Vagina (tissue), 2 donors: Measurements from ENCODE around the gene TOR3A. TPM values are rescaled to one million over a fixed set of nuclear protein-coding genes. Genes with fewer than 3 reads are reported as not detected.

ENCODE experiments used
- DNase-seq, 2 donors: peaks; one replicate each; pipeline ENCODE4 v3.0.0-alpha.2; 2017; ENCODE audit errors: extremely low spot score in 2 of 2
- H3K27ac ChIP-seq: fragments of 200-600 bp; sonication (generic); one replicate; pipeline ENCODE4 v1.5.1; 2019
- H3K27me3 ChIP-seq: fragments of 200-600 bp; sonication (generic); one replicate; pipeline ENCODE4 v1.5.1; 2019
- H3K36me3 ChIP-seq, 2 donors: fragments of 200-600 bp; sonication (generic); one replicate each; pipeline ENCODE4 v1.5.1; 2017 to 2019
- H3K4me1 ChIP-seq: fragments of 200-600 bp; sonication (generic); one replicate; pipeline ENCODE4 v1.5.1; 2019
- H3K4me3 ChIP-seq, 2 donors: fragments of 200-600 bp; sonication (generic); 1 replicate in 1 of 2; 2 replicates in 1 of 2; pipeline ENCODE4 v1.5.1; 2016 to 2019
- H3K9me3 ChIP-seq: fragments of 200-600 bp; sonication (generic); one replicate; pipeline ENCODE4 v1.5.1; 2019
- CTCF ChIP-seq, 3 experiments: fragments of 450-650 bp in 2 of 3; fragments of 200-600 bp in 1 of 3; sonication (generic) in 1 of 3; IDR thresholded peaks; one replicate each; pipeline ENCODE4 v1.5.1; 2017 to 2019; ENCODE audit warnings: antibody characterized with exemption in 3 of 3, mild to moderate bottlenecking in 2 of 3, moderate library complexity in 2 of 3
- POLR2A ChIP-seq, 2 donors: fragments of 450-650 bp; IDR thresholded peaks; one replicate each; pipeline ENCODE4 v1.6.1; 2017; ENCODE audit warnings: antibody characterized with exemption in 2 of 2, mild to moderate bottlenecking in 2 of 2, moderate library complexity in 2 of 2
- POLR2AphosphoS5 ChIP-seq, 2 donors: sonication (generic); formaldehyde crosslinking; IDR thresholded peaks; one replicate each; pipeline ENCODE4 v1.9.0; 2017; ENCODE audit warnings: antibody characterized with exemption in 2 of 2, mild to moderate bottlenecking in 2 of 2, low read depth in 1 of 2; ENCODE audit not compliant: insufficient read depth in 1 of 2
- intact Hi-C: fragments of 100-400 bp; cut with DNase I; formaldehyde crosslinking; loops from one replicate; pipeline ENCODE4 v1.15.1; 2023
- total RNA-seq: library from RNA; depleted of rRNA; stranded (reverse); fragments of >200 nt; gene quantifications from one replicate; pipeline ENCODE4 v1.2.3, GENCODE V29; 2016

TOR3A gene
- total RNA-seq, 1 donor from 2014 or later: 20.4 TPM

GRCh38 chr1:179101566-179101965, 19.7 kb downstream of the TOR3A start:
- no peak overlapping the region for H3K4me3 ChIP-seq
- H3K4me1 ChIP-seq: no peaks in the 10 kb centered on the region
- intact Hi-C loops: no loop called here
- H3K27me3 ChIP-seq: no peaks in the 10 kb centered on the region
- no peaks in the 10 kb centered on the region for H3K9me3 ChIP-seq
- TF ChIP-seq POLR2AphosphoS5 (IDR thresholded peaks at IDR 0.05; ENCODE audit: insufficient read depth in 1 of 2, low read depth in 1 of 2) (no peak), CTCF (IDR thresholded peaks at IDR 0.05) (no peak), POLR2A (IDR thresholded peaks at IDR 0.05) (no peak)
- DNase-seq: no peak
- H3K36me3 ChIP-seq: no peaks in the 10 kb centered on the region
- H3K27ac ChIP-seq: no peak overlapping the region

GRCh38 chr1:179103999-179104398, 22.1 kb downstream of the TOR3A start:
- DNase-seq: no peak
- no peaks in the 10 kb centered on the region for H3K9me3 ChIP-seq
- H3K36me3 ChIP-seq: peaks cover under 1 to 23% of the 10 kb centered on the region in 2 donors
- no peak overlapping the region for H3K4me3 ChIP-seq
- intact Hi-C loops: no loop called here
- H3K27me3 ChIP-seq: no peaks in the 10 kb centered on the region
- H3K27ac ChIP-seq: no peak overlapping the region
- H3K4me1 ChIP-seq: no peaks in the 10 kb centered on the region
- TF ChIP-seq CTCF (IDR thresholded peaks at IDR 0.05) (no peak), POLR2AphosphoS5 (IDR thresholded peaks at IDR 0.05; ENCODE audit: insufficient read depth in 1 of 2, low read depth in 1 of 2) (no peak), POLR2A (IDR thresholded peaks at IDR 0.05) (no peak)

GRCh38 chr1:179104611-179105250, 22.9 kb downstream of the TOR3A start:
- Histone ChIP-seq H3K9me3 (no peaks in the 10 kb centered on the region), H3K27me3 (no peaks in the 10 kb centered on the region), H3K36me3 (peaks cover 3 to 30% of the 10 kb centered on the region in 2 donors), H3K4me3 (no peak overlapping the region), H3K4me1 (no peaks in the 10 kb centered on the region), H3K27ac (no peak overlapping the region)
- intact Hi-C loops: no loop called here
- TF ChIP-seq CTCF (IDR thresholded peaks at IDR 0.05): no peak
- no peak for TF ChIP-seq POLR2AphosphoS5 (IDR thresholded peaks at IDR 0.05; ENCODE audit: insufficient read depth in 1 of 2, low read depth in 1 of 2)
- no peak for TF ChIP-seq POLR2A (IDR thresholded peaks at IDR 0.05)
- no peak for DNase-seq

- Histone ChIP-seq H3K36me3 (peaks cover 3 to 37% of the 10 kb centered on the region in 2 donors), H3K27me3 (no peaks in the 10 kb centered on the region), H3K9me3 (no peaks in the 10 kb centered on the region), H3K27ac (no peak overlapping the region), H3K4me3 (no peak overlapping the region), H3K4me1 (no peaks in the 10 kb centered on the region)
- no peak for DNase-seq
- no peak for TF ChIP-seq POLR2A (IDR thresholded peaks at IDR 0.05)
- no peak for TF ChIP-seq POLR2AphosphoS5 (IDR thresholded peaks at IDR 0.05; ENCODE audit: insufficient read depth in 1 of 2, low read depth in 1 of 2)
- TF ChIP-seq CTCF (IDR thresholded peaks at IDR 0.05): no peak
- intact Hi-C loops: no loop called here
These were observed 23.5 kb downstream of the TOR3A start for GRCh38 chr1:179105393-179105792.
